ENCODE data around the gene PDS5A. TPM values are rescaled to one million over a fixed set of nuclear protein-coding genes. Genes with fewer than 3 reads are reported as not detected.

PDS5A gene
- total RNA-seq, 1 donor = 78.4 TPM

DNA sequence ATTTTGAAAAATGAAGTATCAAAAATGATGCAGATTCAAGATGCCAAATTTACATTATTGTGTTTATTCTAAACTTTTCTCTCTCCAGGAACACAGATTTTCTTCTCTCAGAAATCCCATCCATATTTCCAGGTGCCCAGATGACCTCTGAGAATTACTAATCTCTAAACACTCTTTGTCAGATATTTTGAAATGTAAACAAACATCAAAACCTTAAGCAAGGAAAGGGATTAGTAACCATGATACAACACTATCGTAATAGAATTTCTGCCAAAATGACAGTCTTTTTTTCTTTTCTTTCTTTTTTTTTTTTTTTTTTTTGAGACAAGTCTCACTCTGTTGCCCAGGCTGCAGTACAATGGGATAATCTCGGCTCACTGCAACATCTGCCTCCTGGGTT, 76.7 kb downstream of the PDS5A start:
- no peak for DNase-seq (ENCODE audit: low read depth)
- TF ChIP-seq, protein P1, sequence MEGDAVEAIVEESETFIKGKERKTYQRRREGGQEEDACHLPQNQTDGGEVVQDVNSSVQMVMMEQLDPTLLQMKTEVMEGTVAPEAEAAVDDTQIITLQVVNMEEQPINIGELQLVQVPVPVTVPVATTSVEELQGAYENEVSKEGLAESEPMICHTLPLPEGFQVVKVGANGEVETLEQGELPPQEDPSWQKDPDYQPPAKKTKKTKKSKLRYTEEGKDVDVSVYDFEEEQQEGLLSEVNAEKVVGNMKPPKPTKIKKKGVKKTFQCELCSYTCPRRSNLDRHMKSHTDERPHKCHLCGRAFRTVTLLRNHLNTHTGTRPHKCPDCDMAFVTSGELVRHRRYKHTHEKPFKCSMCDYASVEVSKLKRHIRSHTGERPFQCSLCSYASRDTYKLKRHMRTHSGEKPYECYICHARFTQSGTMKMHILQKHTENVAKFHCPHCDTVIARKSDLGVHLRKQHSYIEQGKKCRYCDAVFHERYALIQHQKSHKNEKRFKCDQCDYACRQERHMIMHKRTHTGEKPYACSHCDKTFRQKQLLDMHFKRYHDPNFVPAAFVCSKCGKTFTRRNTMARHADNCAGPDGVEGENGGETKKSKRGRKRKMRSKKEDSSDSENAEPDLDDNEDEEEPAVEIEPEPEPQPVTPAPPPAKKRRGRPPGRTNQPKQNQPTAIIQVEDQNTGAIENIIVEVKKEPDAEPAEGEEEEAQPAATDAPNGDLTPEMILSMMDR (IDR thresholded peaks at IDR 0.05; ENCODE audit: insufficient read depth, low read length) = no peak
- no peak overlapping the region for H3K4me3 ChIP-seq (ENCODE audit: low read depth, low read length)

DNA sequence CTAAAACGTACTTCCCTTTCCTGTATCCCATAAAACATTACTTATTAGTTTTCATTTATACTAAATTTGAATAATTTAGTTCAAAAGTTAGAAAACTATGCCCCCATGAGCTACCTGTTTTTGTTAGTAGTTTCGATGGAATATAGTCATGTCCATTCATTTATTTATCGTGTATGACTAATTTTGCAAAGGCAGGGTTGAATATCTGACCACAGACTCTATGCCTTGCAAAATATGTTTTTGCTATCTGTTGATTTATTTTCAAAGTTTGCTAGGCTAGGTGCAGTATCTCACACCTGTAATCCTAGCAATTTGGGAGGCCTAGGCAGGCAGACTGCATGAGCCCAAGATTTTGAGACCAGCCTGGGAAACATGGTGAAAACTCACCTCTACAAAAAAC, 78.4 kb downstream of the PDS5A start:
- TF ChIP-seq, protein P1 (IDR thresholded peaks at IDR 0.05; ENCODE audit: insufficient read depth, low read length) = no peak
- no peak overlapping the region for H3K4me3 ChIP-seq (ENCODE audit: low read depth, low read length)

DNA sequence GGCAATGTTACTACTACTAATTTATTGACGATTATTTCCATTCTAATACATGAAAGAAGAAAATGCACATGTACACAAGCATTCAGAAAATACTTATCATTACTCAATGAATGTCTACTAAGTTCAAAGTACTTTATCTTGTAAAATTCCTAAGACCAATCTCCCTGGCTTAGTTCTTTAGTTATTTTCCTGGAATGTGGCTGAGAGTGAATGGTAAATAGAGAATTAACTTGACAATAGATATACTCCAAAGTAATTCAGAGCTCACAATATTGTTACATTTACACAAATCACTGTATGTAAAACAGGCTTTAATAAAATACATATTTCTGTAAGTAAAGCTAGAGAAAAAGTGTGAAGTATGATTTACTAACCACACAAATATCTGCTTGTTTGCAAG, 79.7 kb downstream of the PDS5A start:
- DNase-seq (ENCODE audit: low read depth) = no peak
- TF ChIP-seq, protein P1 (IDR thresholded peaks at IDR 0.05; ENCODE audit: insufficient read depth, low read length) = no peak

More for the DNA sequence above, 78.4 kb downstream of the PDS5A start:
- DNase-seq (ENCODE audit: low read depth) = no peak

DNA sequence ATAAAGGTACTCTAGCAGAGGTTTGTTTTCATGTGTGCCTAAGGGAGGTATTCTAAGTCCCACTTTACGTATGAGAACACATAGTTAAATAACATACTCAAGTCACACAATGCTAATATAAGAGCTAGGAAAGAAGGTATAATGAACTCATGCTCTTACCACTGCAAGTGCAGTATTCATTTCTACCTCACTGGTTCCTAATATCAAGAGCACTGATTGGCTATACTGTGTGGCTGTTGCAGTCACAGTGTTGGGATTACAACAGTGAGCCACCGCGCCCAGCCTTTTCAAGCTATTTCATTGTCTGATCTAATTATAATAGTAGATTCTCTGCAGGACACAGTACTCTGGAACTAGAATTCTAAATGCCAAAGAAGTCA, 84.0 kb downstream of the PDS5A start:
- TF ChIP-seq, protein P1 (IDR thresholded peaks at IDR 0.05; ENCODE audit: insufficient read depth, low read length) = no peak
- no peak overlapping the region for H3K4me3 ChIP-seq (ENCODE audit: low read depth, low read length)
- DNase-seq (ENCODE audit: low read depth) = no peak

More for the DNA sequence above, 79.7 kb downstream of the PDS5A start:
- no peak overlapping the region for H3K4me3 ChIP-seq (ENCODE audit: low read depth, low read length)

DNA sequence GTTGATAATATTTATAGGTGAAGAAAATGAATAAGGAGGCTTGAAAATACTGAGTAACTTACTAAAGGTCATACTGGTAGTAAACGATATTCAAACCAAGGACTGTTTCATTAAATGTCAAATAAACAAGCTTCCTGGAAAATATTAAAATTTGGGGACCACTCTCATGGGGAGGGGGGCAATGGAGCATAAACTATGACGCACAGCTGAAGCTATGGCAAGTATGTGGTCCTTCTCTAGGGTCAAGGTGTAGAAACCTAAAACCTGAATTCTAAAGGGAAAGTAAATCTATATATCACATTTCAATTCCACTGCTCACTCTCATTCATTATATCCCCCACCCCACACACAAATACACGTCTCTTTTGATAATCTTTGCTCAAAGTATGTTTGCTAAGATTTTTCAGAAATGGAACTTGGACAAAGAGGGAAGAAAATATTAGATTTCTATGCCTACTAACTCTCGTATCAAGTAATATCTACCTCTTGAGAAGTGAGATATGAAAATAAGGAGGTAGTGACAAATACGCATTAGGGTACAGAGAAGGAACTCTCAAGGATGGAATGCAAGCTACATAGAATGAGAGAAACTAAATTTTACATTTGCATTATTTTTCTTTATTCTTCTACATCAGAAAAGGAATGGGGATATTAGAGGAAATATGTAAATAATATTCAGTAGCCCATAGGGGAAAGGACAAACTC, 84.6 kb downstream of the PDS5A start:
- no peak overlapping the region for H3K4me3 ChIP-seq (ENCODE audit: low read depth, low read length)
- TF ChIP-seq, protein P1 (IDR thresholded peaks at IDR 0.05; ENCODE audit: insufficient read depth, low read length) = no peak
- no peak for DNase-seq (ENCODE audit: low read depth)

DNA sequence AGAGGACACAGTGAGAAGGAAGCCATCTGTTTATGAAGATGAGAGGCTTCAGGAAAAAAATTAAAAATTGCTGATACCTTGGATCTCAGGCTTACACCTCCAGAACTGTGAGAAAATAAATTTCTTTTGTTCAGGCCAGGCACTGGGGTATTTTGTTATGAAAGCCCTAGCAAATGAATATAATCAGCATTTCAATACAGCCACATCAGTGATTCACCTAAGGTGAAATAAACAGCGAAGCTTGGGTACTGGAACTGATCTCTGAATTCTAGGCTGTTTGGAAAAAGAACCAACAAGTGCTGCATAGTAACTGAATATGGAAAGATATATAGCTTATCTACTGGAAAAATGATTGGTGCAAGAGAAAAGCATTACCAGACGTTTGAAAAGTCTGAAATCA, 88.5 kb downstream of the PDS5A start:
- H3K4me3 ChIP-seq (ENCODE audit: low read depth, low read length) = no peak overlapping the region
- DNase-seq (ENCODE audit: low read depth) = no peak
- TF ChIP-seq, protein P1 (IDR thresholded peaks at IDR 0.05; ENCODE audit: insufficient read depth, low read length) = no peak

DNA sequence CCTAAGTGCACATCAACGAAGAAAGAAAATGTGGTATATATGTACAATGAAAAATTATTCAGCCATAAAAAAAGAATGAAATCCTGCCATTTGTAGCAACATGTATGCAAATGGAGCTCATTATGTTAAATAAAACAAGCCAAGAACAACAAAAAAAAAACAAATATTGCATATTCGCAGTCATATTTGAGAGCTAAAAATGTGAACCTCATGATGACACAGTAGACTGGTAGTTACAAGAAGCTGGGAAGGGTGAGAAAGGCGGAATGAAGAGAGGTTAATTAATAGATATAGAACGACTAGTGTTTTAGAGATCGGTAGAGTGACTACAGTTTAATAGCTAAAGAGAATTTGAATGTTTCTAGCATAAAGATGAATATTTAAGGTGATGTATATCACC, 89.2 kb downstream of the PDS5A start:
- TF ChIP-seq, protein P1 (IDR thresholded peaks at IDR 0.05; ENCODE audit: insufficient read depth, low read length) = no peak
- DNase-seq (ENCODE audit: low read depth) = no peak
- H3K4me3 ChIP-seq (ENCODE audit: low read depth, low read length) = no peak overlapping the region
